Measurements from ENCODE around the gene BCAP29. TPM values are rescaled to one million over a fixed set of nuclear protein-coding genes. Genes with fewer than 3 reads are reported as not detected.

The BCAP29 gene
- total RNA-seq, 1 experiment from 2014 or later, result 43.2 TPM

- peaks cover 0 to 16% of the 10 kb centered on the region in 2 experiments; a peak in 2 of 4 replicates for H3K4me1 ChIP-seq (ENCODE audit: control insufficient read depth in 1 of 2, insufficient read depth in 2 of 2, low read length in 2 of 2)
- ATAC-seq (no peak), DNase-seq (ENCODE audit: low read depth, low spot score) (no peak)
- intact Hi-C loops (cut with micrococcal nuclease), result no loop called here
- TF ChIP-seq TCF7L2 (IDR thresholded peaks at IDR 0.05; ENCODE audit: borderline replicate concordance, extremely low read depth, insufficient read depth, insufficient read length), result no peak
- TF ChIP-seq CBX3 (IDR thresholded peaks at IDR 0.05; ENCODE audit: low read depth), result no peak
- TF ChIP-seq EGR1 (IDR thresholded peaks at IDR 0.05; ENCODE audit: low read depth), result no peak
- no peak for TF ChIP-seq REST (IDR thresholded peaks at IDR 0.05; ENCODE audit: low read depth)
- TF ChIP-seq MAX (IDR thresholded peaks at IDR 0.05), result no peak
- no peak for TF ChIP-seq SP1 (IDR thresholded peaks at IDR 0.05; ENCODE audit: low read depth)
- no peak for TF ChIP-seq ZNF274 (IDR thresholded peaks at IDR 0.05; ENCODE audit: low read depth, low read length)
- TF ChIP-seq ZBTB33 (IDR thresholded peaks at IDR 0.05; ENCODE audit: extremely low read depth, insufficient replicate concordance, low read length), result no peak
- no peak for TF ChIP-seq POLR2A (IDR thresholded peaks at IDR 0.05; ENCODE audit: borderline replicate concordance, extremely low read depth, insufficient read depth, insufficient read length)
- no peak for TF ChIP-seq EZH2phosphoT487 (IDR thresholded peaks at IDR 0.05; ENCODE audit: borderline replicate concordance)
- no peak for TF ChIP-seq CTCF (IDR thresholded peaks at IDR 0.05 in 2 of 3, conservative IDR thresholded peaks at IDR 0.05 in 1 of 3; ENCODE audit: borderline replicate concordance in 1 of 3, insufficient read depth in 1 of 3, low read depth in 2 of 3, low read length in 2 of 3)
- no peak for TF ChIP-seq SRF (IDR thresholded peaks at IDR 0.05; ENCODE audit: low read depth)
- no peak for TF ChIP-seq CEBPB (IDR thresholded peaks at IDR 0.05; ENCODE audit: low read depth)
- TF ChIP-seq YY1 (IDR thresholded peaks at IDR 0.05; ENCODE audit: extremely low read depth, insufficient replicate concordance, low read depth, low read length), result no peak
- no peak for TF ChIP-seq ELF1 (IDR thresholded peaks at IDR 0.05; ENCODE audit: borderline replicate concordance, low read depth)
- no peak for TF ChIP-seq RAD21 (IDR thresholded peaks at IDR 0.05; ENCODE audit: low read depth)
- TF ChIP-seq FOSL1 (IDR thresholded peaks at IDR 0.05; ENCODE audit: low read depth), result no peak
- no peak for TF ChIP-seq JUND (IDR thresholded peaks at IDR 0.05)
- ChIA-PET POLR2A (no interaction called here), CTCF (no interaction called here), RAD21 (ENCODE audit: low non-redundant PET in 1 of 2, low total read pairs in 2 of 2, uncharacterized antibody in 2 of 2, unreplicated experiment in 2 of 2) (no interaction called here)
- no peak overlapping the region for H3K4me2 ChIP-seq (ENCODE audit: low read length)
- H3K36me3 ChIP-seq (ENCODE audit: control insufficient read depth in 1 of 2, insufficient read depth in 2 of 2, low read length in 2 of 2), result no peaks in the 10 kb centered on the region
- H3K27me3 ChIP-seq (ENCODE audit: insufficient read depth, low read length), result no peaks in the 10 kb centered on the region
- H3K79me2 ChIP-seq (ENCODE audit: insufficient read depth, low read length), result no peaks in the 10 kb centered on the region
- no peak overlapping the region for H2AFZ ChIP-seq (ENCODE audit: low read depth, low read length, poor library complexity, severe bottlenecking)
- H3K9ac ChIP-seq (ENCODE audit: low read length), result no peak overlapping the region
- H3K9me2 ChIP-seq (ENCODE audit: insufficient read depth), result no peaks in the 10 kb centered on the region
- H3K4me3 ChIP-seq (replicated peaks in 1 of 2; ENCODE audit: low read depth in 1 of 2, low read length in 2 of 2), result no peak overlapping the region
- H4K20me1 ChIP-seq (ENCODE audit: insufficient read depth), result no peaks in the 10 kb centered on the region
- H3K9me3 ChIP-seq (ENCODE audit: control insufficient read depth in 1 of 2, insufficient read depth in 1 of 2, low read depth in 1 of 2, low read length in 2 of 2), result no peaks in the 10 kb centered on the region
- no TSS peak for BruUV-seq (replicated peaks)
- H3K27ac ChIP-seq (ENCODE audit: low read depth, low read length), result no peak overlapping the region
Observed at GRCh38 chr7:107663196-107663595, 83.2 kb downstream of the BCAP29 start.
